A673 (cell line): ENCODE measurements around the gene SDHB. TPM values are rescaled to one million over a fixed set of nuclear protein-coding genes. Genes with fewer than 3 reads are reported as not detected.

Experiments
- BruUV-seq: library from RNA; stranded (reverse); fragments of 400-500 nt; replicated peaks from 2 replicates; lab custom pipeline; 2021; lab: Mats Ljungman, UMichigan
- CTCF ChIA-PET: fragments of 300-600 bp; sonication (Branson Sonifier 250); formaldehyde crosslinking; loops from one replicate; lab custom pipeline; 2022; ENCODE audit warnings: antibody characterized with exemption; lab: Charles Lee
- POLR2A ChIA-PET: fragments of 300-600 bp; sonication (Branson Sonifier 250); formaldehyde crosslinking; loops from one replicate; lab custom pipeline; 2022; ENCODE audit warnings: antibody characterized with exemption; ENCODE audit not compliant: low non-redundant PET; lab: Charles Lee
- DNase-seq: peaks from one replicate; pipeline ENCODE4 v3.0.0-alpha.2; 2015; ENCODE audit warnings: low spot score
- H3K27ac ChIP-seq: fragments of 200-600 bp; sonication (generic); 2 replicates; pipeline ENCODE4 v1.5.1; 2016; ENCODE audit warnings: mixed run types, low read depth, mild to moderate bottlenecking, mixed read lengths, antibody characterized with exemption, low read length; ENCODE audit not compliant: poor library complexity, severe bottlenecking
- H3K27me3 ChIP-seq: fragments of 200-600 bp; sonication (generic); replicated peaks from 2 replicates; pipeline ENCODE4 v1.6.1; 2017; ENCODE audit warnings: mixed run types, low read depth, mild to moderate bottlenecking, mixed read lengths, antibody characterized with exemption, low read length; ENCODE audit not compliant: insufficient read depth, poor library complexity
- H3K36me3 ChIP-seq: fragments of 200-600 bp; sonication (generic); 2 replicates; pipeline ENCODE4 v1.6.1; 2016; ENCODE audit warnings: mixed run types, mild to moderate bottlenecking, mixed read lengths, antibody characterized with exemption, low read length; ENCODE audit not compliant: insufficient read depth, poor library complexity, severe bottlenecking
- H3K4me1 ChIP-seq: fragments of 200-600 bp; sonication (generic); 2 replicates; pipeline ENCODE4 v1.6.1; 2017; ENCODE audit warnings: mixed run types, mild to moderate bottlenecking, mixed read lengths, antibody characterized with exemption, low read length; ENCODE audit not compliant: insufficient read depth, poor library complexity, severe bottlenecking
- H3K4me3 ChIP-seq: fragments of 200-600 bp; sonication (generic); 2 replicates; pipeline ENCODE4 v1.5.1; 2016; ENCODE audit warnings: low read depth, mixed run types, mild to moderate bottlenecking, mixed read lengths, low read length; ENCODE audit not compliant: poor library complexity, severe bottlenecking
- H3K9me3 ChIP-seq: fragments of 200-600 bp; sonication (generic); 2 replicates; pipeline ENCODE4 v1.6.1; 2016; ENCODE audit warnings: mixed run types, low read depth, mild to moderate bottlenecking, mixed read lengths, antibody characterized with exemption, low read length; ENCODE audit not compliant: poor library complexity, severe bottlenecking
- CTCF ChIP-seq: fragments of 300-800, 200-600 bp; sonication (generic); conservative IDR thresholded peaks from 2 replicates; pipeline ENCODE4 v1.5.1; 2017; ENCODE audit warnings: low read depth, mild to moderate bottlenecking, antibody characterized with exemption, low read length, moderate library complexity, mixed read lengths
- EZH2 ChIP-seq: fragments of 200-600 bp; sonication (generic); IDR thresholded peaks from 2 replicates; pipeline ENCODE4 v1.6.1; 2017; ENCODE audit warnings: borderline replicate concordance, low read depth, mild to moderate bottlenecking, mixed read lengths, antibody characterized with exemption, low read length; ENCODE audit not compliant: poor library complexity, severe bottlenecking
- intact Hi-C: fragments of 100-400 bp; cut with micrococcal nuclease; formaldehyde crosslinking; loops from one replicate; pipeline ENCODE4 v1.10.0; 2022; ENCODE audit not compliant: unreplicated experiment
- total RNA-seq: library from RNA; stranded (reverse); gene quantifications from 2 replicates; pipeline ENCODE4 v1.2.3, GENCODE V29; 2021

SDHB gene
- total RNA-seq, 1 experiment from 2014 or later = 208 TPM

- no TSS peak for BruUV-seq
- intact Hi-C loops = no loop called here
- CTCF ChIA-PET = no interaction called here
- no peak overlapping the region for H3K27ac ChIP-seq
- H3K36me3 ChIP-seq = no peaks in the 10 kb centered on the region
- H3K4me1 ChIP-seq = no peaks in the 10 kb centered on the region
- no peaks in the 10 kb centered on the region for H3K9me3 ChIP-seq
- POLR2A ChIA-PET = no interaction called here
- no peak for DNase-seq
- no peak overlapping the region for H3K4me3 ChIP-seq
- no peaks in the 10 kb centered on the region for H3K27me3 ChIP-seq
- TF ChIP-seq CTCF (no peak), EZH2 (no peak)
These were observed 18.0 kb upstream of the SDHB start for GRCh38 chr1:17071794-17072193.

- Histone ChIP-seq H3K4me1 (no peaks in the 10 kb centered on the region), H3K4me3 (no peak overlapping the region), H3K27ac (no peak overlapping the region), H3K27me3 (no peaks in the 10 kb centered on the region), H3K9me3 (peaks cover 4% of the 10 kb centered on the region), H3K36me3 (no peaks in the 10 kb centered on the region)
- intact Hi-C loops = no loop called here
- CTCF ChIA-PET = no interaction called here
- BruUV-seq = no TSS peak
- DNase-seq = no peak
- POLR2A ChIA-PET = no interaction called here
- no peak for TF ChIP-seq EZH2
- TF ChIP-seq CTCF = no peak
These were observed 16.3 kb upstream of the SDHB start for GRCh38 chr1:17070163-17070525.

- Histone ChIP-seq H3K27ac (no peak overlapping the region), H3K4me1 (no peaks in the 10 kb centered on the region), H3K9me3 (peaks cover 5% of the 10 kb centered on the region), H3K36me3 (no peaks in the 10 kb centered on the region), H3K4me3 (no peak overlapping the region), H3K27me3 (no peaks in the 10 kb centered on the region)
- CTCF ChIA-PET = no interaction called here
- no peak for DNase-seq
- intact Hi-C loops = no loop called here
- no TSS peak for BruUV-seq
- TF ChIP-seq EZH2 (no peak), CTCF (no peak)
- POLR2A ChIA-PET = no interaction called here
These were observed 15.8 kb upstream of the SDHB start for GRCh38 chr1:17069452-17070162.
